Left colon (tissue), 2 donors: ENCODE data around the gene SHISA7. TPM values are rescaled to one million over a fixed set of nuclear protein-coding genes. Genes with fewer than 3 reads are reported as not detected.
"Not testable (repeated sequence)": the region's sequence is repeated elsewhere in the genome, so short reads cannot be mapped to it uniquely, and the experiment has no call there.

Experiments
- ATAC-seq: fragments of 200-7000 bp; cut with Tn5 transposase; one replicate; pipeline ENCODE4 v1.9.1; 2020; ENCODE audit warnings: mild to moderate bottlenecking, moderate library complexity
- DNase-seq, 2 donors: peaks; one replicate each; pipeline ENCODE4 v3.0.0-alpha.2; 2020
- intact Hi-C, 2 donors: fragments of 100-400 bp; cut with DNase I in 1 of 2; cut with micrococcal nuclease in 1 of 2; formaldehyde crosslinking; loops; one replicate each; pipeline versions ENCODE4 v1.11.2 to v1.14.0; 2022; cut with DNase I, micrococcal nuclease
- total RNA-seq, 2 donors: library from RNA; stranded (reverse); fragmentation: NEBNext Ultra II Directional; extraction: Animal tissue kit (Norgen Biotek cat#: 25700); gene quantifications; one replicate each; pipeline ENCODE4 v1.2.1, GENCODE V29; 2021
- donor health status: DM: no; HTN: no; CAD: no.
- donor health status: DM: yes; HTN: yes; CAD: no.

SHISA7 gene
- total RNA-seq, 2 donors from 2014 or later = not detected

DNA sequence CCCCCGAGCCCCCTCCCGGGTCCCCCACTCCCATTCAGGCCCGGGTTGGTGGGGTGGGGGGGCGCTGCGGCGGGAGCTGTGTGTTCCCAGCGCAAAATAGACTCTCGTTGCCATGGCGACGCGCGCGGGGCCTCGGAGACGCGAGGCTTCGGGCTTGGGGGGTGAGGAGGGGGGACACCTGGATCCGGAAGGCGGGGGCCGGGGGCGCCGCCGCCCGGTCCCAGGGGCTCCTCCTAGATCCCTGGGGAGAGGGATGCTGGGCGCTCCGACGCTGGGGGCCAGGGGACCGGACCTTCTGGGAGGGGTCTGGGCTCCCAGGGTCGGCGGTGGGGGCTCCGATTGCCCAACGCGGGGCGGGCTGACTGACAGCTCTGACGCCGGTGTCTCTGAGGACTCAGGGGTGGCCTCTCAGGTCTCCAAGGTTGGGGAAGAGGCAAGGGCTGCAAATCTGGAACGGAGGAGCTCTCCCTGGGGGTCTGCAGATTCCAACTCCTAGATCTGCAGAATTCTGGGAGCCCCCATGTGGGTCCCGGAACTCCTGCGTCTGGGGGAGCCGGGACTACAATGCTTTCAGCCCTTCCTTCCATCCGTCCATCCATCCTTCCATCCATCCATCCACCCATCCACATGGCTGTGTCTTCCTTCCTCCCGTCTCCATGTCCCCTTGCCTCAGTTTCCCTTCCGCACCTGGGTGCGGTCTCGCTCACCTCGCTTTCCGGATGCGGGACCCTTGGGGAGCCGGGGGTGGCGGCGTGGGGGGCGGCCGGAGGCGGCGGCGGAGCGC, 9.1 kb upstream of the SHISA7 start:
- intact Hi-C loops = no loop called here
- no peak for ATAC-seq
- no peak for DNase-seq

DNA sequence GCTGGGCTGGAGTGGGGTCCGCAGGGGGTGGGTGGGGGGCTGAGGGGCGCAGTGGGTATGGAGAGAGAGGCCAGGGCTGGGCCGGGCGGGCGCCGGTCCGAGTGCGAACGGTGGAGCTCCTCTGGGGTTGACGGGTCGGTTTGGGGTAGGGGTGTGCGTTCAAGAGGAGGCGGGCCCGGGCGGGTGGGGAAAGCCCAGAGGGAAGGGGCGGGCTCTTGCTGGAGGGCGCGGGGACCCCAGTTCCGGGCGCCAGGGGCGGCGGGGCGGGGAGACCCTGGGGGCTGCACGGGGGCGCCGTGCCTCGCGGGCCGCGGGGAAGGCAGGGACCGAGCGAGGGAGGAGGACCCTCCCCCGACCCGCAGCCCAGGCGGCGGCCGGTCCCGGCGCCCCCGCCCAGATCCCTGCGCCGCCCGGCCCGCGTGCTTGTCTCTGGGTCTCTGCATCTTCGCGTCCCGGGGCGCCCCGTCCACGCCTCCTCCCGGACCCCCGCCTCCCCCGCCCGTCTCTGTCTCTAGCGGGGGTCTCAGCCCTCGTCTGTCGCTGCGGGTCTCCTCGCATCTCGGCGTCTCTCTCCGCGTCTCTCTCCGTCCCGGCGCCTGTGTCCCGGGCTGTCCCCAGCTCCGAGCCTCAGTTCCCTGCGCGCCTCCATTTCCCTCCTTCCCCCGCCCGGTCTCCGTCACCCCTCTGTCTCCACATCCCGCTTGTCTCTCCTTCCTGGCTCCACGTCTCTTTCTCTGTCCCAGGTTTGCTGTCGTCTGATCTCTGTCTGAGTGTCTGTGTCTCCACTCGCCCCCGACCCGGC, 8.3 kb upstream of the SHISA7 start:
- intact Hi-C loops = no loop called here
- no peak for DNase-seq
- peak; percentile 13 for ATAC-seq

DNA sequence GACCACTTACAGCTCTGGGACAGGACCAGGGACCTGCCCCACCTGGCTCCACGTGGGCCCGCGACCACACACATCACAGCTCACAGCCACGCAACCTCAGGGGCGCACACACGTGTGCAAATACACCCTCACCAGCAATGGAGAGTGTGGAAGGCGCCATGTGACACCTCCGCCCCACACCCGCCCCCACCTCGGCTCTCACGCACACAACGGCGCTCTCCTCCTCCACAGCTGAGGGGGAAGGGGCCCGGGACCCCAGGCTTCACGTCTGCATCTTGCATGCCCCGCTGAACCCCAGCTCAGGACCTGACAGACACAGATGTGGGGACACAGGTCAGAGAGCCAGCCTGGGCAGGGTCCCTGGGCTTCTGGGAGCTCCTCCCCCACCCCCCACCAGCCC, 6.4 kb upstream of the SHISA7 start:
- intact Hi-C loops = no loop called here
- no peak for DNase-seq
- ATAC-seq = no peak

DNA sequence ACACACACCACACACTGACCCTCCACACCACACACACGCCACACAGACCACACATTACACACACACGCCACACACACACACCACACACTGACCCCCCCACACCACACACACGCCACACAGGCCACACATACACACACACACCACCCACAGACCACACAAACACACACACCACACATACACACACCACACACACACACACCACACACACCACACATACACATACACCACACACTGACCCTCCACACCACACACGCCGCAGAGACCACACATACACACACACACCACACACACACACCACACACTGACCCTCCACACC, 5.0 kb upstream of the SHISA7 start:
- DNase-seq, ATAC-seq, intact Hi-C loops: not testable (repeated sequence)

DNA sequence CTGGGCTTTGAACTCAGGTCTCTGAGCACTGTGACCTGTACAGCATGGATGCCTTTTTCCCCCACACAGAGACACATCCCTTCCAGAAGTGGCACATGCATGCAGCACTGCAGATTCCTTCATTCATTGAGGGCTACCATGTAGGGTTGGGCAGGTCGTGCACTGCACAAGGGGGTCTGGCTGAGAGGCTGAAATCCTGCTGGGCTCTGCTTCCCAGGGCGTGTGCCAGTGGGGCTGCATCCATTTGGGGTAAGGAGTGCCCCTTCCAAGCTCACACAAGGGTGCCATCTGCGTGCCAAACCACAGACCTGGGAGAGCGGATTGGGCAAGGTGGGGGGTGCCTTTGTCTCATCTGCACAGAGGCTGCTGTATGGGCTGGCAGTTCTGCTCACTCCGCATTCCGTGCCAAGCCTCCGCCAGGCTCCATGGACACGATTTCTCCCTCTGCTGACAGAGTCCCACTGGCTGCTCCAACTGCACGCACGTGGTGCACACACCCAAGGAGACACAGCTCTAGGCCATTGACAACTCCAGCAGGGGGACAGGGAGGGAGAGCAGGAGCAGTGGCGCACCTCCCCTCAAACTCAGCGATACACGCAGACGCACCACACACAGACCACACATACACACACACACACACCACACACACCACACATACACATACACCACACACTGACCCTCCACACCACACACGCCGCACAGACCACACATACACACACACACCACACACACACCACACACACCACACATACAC, 4.5 kb upstream of the SHISA7 start:
- peak; percentile 28 for ATAC-seq

DNA sequence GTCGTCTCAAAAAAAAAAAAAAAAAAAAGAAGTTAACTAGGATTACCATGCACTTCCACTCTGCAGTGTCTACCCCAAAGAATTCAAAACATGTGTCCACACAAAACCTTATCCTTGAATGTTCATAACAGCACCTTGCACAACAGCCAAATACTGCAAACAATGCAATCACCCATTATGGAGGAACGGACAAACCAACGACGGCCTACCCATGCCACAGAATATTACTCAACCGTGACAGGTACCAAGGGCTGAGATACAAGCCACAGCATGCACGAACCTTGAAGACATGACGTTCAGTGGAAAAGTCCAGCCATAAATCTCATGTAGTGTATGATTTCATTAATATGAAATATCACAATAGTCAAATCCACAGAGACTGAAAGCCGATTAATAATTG, 3.0 kb upstream of the SHISA7 start:
- ATAC-seq = no peak
- intact Hi-C loops = no loop called here
- DNase-seq = no peak

More for the DNA sequence above, 4.5 kb upstream of the SHISA7 start:
- intact Hi-C loops = no loop called here
- DNase-seq = no peak

DNA sequence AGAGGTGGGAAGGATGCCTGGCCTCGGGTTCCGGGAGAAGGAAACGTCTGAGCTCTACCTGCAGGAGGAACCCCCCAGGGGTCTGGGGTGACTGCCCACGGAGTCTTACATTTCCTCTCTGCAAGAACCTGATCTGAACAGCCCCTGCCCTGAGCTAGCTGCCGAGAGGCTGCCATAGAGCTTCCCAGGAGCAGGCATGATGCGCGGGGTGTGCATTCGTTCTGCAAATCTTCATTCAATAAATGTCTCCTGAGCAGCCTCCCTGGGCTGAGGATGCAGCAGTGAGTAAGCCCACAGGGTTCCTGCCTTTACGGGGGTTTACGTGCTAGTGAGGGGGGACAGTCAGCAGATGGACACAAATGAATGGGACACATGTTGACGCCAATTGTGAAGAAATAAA, 1.5 kb upstream of the SHISA7 start:
- DNase-seq (no peak), ATAC-seq (no peak)
- intact Hi-C loops = no loop called here

DNA sequence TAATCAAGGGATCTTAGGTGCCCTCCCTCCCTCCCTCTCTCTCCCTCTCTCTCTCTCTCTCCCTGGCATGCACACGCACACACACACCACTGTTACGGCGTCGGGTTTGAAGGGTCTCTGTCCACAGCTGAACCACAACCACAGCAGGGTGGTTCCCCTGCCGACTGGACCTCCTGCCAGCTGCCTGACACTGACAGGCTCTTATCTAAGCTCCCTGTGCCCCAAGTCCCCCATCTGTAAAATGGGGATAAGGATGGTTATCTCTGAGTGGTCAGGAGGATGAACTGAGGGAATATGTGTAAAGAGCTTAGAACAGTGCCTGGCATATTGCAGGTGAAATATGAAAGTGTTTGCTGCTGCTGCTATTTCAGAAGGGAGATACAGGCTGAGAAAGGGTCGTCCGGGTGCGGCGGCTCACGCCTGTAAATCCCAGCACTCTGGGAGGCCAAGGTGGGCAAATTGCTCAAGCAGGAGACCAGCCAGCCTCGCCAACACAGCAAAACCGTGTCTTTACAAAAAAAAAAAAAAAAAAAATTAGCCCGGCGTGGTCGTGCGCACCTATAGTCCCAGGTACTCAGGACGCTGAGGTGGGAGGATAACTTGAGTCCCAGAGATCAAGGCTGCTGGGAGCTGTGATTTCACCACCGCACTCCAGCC, 852 bp upstream of the SHISA7 start:
- intact Hi-C loops = no loop called here
- no peak for DNase-seq
- ATAC-seq = no peak

DNA sequence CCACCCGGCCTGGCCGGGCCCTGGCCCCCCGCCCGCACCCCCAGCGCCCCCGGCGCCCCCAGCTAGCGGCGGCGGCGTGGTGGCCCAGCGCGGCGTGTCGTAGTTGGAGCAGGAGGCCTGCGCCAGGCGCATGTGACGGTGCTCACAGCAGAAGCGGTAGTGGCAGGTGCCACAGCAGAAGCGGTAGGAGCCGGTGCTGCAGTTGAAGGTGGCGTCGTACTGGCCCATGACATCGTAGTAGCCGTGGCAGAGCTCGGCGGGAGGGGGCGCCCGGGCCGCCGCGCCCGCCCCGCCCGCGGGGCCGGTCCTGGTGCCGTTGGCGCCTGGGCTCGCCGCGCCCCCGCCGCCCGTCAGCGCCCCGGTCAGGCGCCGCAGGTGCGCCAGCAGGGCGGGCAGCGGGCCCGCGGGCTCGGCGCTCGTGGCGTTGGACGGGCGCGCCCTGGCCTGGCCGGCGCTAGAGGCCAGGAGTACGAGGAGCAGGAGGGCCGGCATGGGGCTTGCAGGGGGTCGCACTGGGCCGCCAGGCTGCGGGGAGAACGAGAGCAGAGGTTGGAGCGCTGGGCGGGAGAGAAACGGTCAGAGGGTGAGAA, 633 bp downstream of the SHISA7 start:
- DNase-seq = no peak
- intact Hi-C loops = no loop called here
- peak; percentile 33 for ATAC-seq

DNA sequence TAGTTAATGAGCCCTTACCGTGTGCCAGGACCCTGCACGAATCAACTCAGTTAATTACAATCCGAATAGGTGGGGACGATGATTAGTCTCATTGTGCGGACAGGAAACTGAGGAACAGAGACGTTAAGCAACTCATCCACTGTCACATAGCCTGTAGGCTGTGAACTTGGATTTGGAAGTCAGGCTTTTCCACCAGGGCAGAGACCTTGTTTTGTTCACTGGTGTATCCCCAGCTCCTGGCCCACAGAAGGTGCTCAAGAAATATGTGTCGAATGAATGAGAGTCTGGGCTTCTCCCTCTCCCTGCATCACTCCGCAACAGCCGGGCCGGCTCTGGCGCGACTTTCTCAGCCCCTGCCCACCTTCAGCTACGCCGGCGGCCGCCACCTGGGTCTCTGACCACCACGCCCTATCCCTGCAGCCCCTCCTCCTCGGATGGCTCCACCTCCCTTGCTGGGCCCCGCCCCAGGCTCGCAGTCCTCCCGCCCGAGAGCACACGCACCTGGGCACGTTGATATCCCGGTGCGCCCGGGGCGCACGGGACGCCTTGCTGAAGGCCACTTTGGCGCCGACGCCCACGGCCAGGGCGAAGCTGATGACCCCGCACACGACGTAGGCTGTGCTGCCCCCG, 1.3 kb downstream of the SHISA7 start:
- intact Hi-C loops = no loop called here
- ATAC-seq (peak; percentile 59), DNase-seq (peak in 1 of 2 donors; percentile 35)

DNA sequence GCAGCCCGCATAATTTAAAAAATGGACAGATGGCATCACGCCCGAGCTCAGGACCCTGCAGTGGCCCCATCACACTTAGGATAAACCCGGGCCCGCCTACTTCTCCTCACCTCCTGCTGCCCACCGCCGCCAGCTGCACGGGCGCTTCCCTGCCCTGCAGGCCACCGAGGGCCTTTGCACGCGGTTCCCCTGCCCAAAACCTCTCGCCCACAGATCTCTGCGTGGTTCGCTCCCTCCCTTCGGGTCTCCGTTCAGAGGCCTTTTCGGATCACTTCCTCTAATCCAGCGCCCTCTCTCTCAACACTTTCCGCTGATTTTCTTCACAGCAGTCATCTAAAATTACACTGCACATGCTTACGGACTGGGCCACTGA, 1.8 kb downstream of the SHISA7 start:
- DNase-seq = no peak
- no peak for ATAC-seq
- intact Hi-C loops = no loop called here

DNA sequence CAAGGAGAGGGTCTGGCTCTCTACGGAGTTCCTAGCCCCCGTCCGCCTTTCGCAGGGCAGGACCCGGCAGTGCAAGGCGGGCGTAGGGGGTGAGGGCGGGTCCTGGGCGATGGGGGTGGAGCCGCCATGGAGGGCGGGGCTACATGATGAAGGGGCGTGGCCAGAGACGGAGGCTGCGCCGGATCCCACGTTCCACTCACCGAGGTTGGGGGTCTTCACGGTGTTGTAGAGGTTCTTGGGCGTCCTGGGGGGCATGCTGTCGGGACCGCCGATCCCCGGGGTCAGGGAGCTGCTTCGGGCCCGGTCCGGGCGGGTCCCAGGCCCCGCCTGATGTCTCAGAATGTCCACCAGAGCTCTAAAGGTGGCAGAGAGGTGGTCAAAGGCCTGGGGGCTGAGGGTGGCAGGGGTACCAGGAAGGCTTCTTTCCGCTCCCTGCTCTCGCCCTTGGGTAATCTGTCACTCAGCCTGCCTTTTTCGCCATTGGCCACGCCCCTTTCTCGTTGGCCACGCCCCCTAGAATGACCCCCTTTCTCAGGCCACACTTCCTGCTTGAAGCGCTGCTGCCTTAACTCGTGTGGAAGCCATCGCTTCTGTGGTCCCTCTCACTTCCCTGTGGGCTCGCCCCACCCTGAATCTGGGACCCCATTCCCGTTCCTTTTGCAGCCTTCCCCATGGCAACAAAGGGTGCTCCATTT, 2.5 kb downstream of the SHISA7 start:
- DNase-seq (no peak), ATAC-seq (no peak)
- intact Hi-C loops = no loop called here

DNA sequence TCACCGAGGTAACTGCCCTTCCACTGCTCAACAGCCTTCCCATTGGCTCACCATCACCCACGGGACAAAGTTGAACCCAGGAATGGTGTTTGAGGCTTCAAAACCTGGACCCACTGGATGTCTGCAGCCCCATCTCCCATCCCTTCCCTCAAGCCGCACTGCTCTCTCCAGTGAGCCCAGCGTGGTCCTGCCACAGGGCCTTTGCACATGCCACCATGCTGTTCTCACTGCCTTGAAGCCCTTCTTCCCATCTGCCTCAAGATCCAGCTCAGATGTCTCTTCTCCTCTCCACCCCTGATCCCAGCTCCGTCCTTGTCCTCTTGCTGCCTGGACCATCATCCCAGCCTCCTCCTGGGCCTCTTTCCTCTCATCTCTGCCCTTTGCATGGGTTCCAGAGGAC, 4.0 kb downstream of the SHISA7 start:
- ATAC-seq (no peak), DNase-seq (no peak)
- intact Hi-C loops = no loop called here

DNA sequence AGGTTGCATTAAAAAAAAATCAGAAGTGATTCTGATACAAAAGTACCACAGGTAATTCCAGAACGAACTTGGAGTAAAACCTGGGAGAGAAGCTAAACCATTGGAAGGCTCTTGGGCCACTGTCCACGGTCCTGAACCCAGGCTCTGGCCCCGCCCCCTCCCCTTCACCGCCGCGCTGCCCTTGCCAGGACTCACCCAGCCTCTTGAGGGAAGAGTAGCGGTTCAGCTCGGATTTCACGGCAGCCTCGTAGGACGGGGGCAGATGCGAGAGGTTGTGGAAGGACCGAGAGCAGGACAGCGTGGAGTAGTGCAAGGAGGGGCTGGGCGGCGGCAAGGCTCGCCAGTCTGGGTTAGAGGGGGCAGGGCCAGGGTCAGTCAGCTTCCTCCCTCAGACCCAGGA, 5.7 kb downstream of the SHISA7 start:
- intact Hi-C loops = no loop called here
- peak in 1 of 2 donors; percentile 63 for DNase-seq
- peak; percentile 91 for ATAC-seq

DNA sequence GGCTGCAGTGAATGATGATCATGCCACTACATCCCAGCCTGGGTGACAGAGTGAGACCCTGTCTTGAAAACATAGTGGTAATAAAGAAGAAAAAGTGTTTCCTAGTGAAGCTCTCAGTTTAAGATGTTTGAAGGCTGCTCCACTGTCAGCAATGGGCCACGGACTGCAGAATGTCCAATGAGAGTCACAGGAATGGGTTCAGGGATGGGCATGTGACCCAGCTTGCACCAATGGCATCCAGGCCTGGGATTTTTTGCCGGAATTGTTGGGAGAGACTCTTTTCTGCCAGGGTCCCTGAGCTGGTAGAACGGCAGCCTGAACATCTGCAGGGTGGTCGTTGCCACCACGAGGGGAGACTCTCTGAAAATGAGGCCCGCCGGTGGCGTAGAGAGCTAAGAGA, 6.3 kb downstream of the SHISA7 start:
- DNase-seq (no peak), ATAC-seq (no peak)
- intact Hi-C loops = no loop called here

DNA sequence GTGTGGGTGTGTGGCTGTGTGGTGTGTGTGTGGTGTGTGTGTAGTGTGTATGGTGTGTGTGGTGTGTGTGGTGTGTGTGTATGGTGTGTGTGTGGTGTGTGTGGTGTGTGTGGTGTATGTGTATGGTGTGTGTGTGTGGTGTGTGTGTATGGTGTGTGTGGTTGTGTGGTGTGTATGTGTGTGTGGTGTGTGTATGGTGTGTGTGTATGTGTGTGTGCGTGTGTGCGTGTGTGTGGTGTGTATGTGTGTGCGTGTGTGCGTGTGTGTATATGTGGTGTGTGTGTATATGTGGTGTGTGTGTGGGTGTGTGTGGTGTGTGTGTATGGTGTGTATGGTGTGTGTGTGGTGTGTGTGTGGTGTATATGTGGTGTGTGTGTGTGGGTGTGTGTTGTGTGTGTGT, 8.1 kb downstream of the SHISA7 start:
- DNase-seq = no peak
- intact Hi-C loops = no loop called here
- ATAC-seq = no peak

DNA sequence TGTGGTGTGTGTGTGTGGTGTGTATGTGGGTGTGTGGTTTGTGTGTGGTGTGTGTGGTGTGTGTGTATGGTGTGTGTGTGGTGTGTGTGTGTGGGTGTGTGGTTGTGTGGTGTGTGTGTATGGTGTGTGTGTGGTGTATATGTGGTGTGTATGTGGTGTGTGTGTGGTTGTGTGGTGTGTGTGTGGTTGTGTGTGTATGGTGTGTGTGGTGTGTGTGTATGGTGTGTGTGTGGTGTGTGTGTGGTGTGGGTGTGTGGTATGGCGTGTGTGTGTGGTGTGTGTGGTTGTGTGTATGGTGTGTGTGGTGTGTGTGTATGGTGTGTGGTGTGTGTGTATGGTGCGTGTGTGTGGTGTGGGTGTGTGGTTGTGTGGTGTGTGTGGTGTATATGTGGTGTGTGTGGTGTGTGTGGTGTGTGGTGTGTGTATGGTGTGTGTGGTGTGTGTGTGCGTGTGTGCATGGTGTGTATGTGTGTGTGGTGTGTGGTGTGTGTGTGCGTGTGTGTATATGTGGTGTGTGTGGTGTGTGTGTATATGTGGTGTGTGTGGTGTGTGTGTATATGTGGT, 8.7 kb downstream of the SHISA7 start:
- intact Hi-C loops = no loop called here
- ATAC-seq = no peak

DNA sequence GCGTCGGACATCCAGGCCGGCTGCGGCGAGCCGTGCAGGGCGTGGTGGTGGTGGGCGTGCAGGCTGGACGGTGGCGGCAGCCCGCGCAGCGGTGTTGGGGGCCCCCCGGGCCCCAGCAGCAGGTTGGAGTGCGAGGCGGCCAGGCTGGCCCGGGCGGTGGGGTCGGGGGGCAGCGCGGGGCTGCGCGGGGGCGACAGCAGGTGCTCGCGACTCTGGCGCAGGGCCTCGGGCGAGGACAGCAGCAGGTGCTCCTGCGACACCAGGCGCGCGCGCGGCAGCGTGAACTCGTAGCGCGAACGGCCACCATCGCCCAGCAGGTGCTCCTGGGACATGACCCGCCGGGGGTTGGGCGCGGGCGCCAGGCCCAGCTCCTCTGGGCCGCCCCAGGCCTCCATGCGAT, 9.8 kb downstream of the SHISA7 start:
- intact Hi-C loops = no loop called here
- DNase-seq (no peak), ATAC-seq (no peak)

More for the DNA sequence above, 8.7 kb downstream of the SHISA7 start:
- no peak for DNase-seq
